Measurements from ENCODE around the gene RPS6KC1.

- no peak for TF ChIP-seq POLR2A (IDR thresholded peaks at IDR 0.05; ENCODE audit: low read depth, low read length)
- TF ChIP-seq TAF1 (IDR thresholded peaks at IDR 0.05; ENCODE audit: low read depth, low read length), result no peak
- TF ChIP-seq POLR2AphosphoS5 (IDR thresholded peaks at IDR 0.05; ENCODE audit: low read depth, low read length), result no peak
- no peak for TF ChIP-seq SPI1 (IDR thresholded peaks at IDR 0.05; ENCODE audit: low read depth, low read length)
Measured at GRCh38 chr1:213035573-213035972, 15.5 kb upstream of the RPS6KC1 start.

All from GM12891 (cell line).